ENCODE results near the gene AIP.

- TF ChIP-seq CTCF (IDR thresholded peaks at IDR 0.05; ENCODE audit: extremely low read depth in 1 of 2, insufficient read depth in 1 of 2, low read depth in 1 of 2, low read length in 2 of 2) (no peak), MAX (IDR thresholded peaks at IDR 0.05; ENCODE audit: insufficient read depth, insufficient read length) (no peak), POLR2A (IDR thresholded peaks at IDR 0.05; ENCODE audit: low read depth, low read length) (no peak), MYC (IDR thresholded peaks at IDR 0.05; ENCODE audit: low read depth, low read length) (no peak), POLR2AphosphoS5 (IDR thresholded peaks at IDR 0.05; ENCODE audit: insufficient read depth, low read depth, low read length) (no peak), EZH2 (IDR thresholded peaks at IDR 0.05; ENCODE audit: borderline replicate concordance, low read depth, low read length, severe bottlenecking) (no peak), GATA2 (IDR thresholded peaks at IDR 0.05; ENCODE audit: insufficient read depth, insufficient read length, low read depth, low read length) (no peak), FOS (IDR thresholded peaks at IDR 0.05; ENCODE audit: borderline replicate concordance, insufficient read depth, low read length) (no peak), JUN (IDR thresholded peaks at IDR 0.05; ENCODE audit: borderline replicate concordance, insufficient read depth, insufficient read length, low read depth) (no peak)
These were observed 19.6 kb upstream of the AIP start for GRCh38 chr11:67463186-67463585.

Measured in endothelial cell of umbilical vein (primary cell).